HL-60 (cell line): ENCODE measurements around the gene RBBP8NL.

Source experiments
- GABPA ChIP-seq: IDR thresholded peaks from 2 replicates; pipeline ENCODE4 v1.6.1; 2012; ENCODE audit warnings: low read depth
- POLR2AphosphoS5 ChIP-seq: IDR thresholded peaks from 2 replicates; pipeline ENCODE4 v1.6.1; 2012; ENCODE audit warnings: low read depth
- REST ChIP-seq: IDR thresholded peaks from 2 replicates; pipeline ENCODE4 v1.6.1; 2012; ENCODE audit warnings: low read depth; ENCODE audit not compliant: insufficient replicate concordance
- SPI1 ChIP-seq: IDR thresholded peaks from 2 replicates; pipeline ENCODE4 v1.6.1; 2012; ENCODE audit warnings: low read depth, mild to moderate bottlenecking, borderline replicate concordance
- TF ChIP-seq, protein P1 (sequence below): IDR thresholded peaks from one replicate; pipeline ENCODE4 v1.5.1; 2011; ENCODE audit warnings: low read length, control low read depth, inconsistent platforms; ENCODE audit not compliant: insufficient read depth

DNA sequence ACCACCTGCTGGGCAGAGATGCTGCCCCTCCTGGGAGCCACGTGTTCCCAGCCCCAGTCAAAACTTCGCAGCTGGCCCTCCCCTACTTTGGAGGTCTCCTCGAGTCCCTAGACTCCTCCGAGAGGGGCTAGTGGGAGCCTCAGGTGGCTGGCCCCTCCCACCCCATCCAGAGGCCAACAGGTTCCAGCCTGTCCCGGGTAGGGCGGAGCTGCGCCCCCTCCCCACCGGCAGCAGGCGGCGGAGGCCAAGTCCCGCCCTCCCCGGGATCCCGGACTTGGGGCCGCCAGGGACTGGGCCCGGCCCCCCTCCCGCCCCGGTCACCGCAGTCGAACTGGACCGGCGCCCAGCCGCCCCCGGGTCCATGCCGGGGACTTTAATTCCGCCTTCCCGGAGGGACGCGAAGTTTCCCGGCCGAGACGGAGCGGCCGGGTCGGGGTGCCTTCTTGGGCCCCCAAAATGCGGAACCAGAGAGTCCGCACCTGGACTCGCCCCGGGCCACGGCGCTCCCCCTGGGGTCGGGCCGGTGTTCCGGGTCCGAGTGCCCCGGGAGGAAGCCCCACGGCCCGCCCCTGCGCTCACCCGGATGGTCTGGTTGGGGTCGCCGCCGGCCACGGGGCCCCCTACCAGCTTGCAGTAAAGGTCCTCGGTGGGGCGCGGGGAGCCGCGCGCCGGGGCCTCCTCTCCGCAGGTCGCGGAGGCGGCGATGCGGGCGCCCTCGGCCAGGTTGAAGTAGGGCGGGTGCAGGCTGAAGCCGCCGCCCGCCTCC lies 60.8 kb downstream of the RBBP8NL start:
- no peak for TF ChIP-seq POLR2AphosphoS5
- TF ChIP-seq, protein P1, sequence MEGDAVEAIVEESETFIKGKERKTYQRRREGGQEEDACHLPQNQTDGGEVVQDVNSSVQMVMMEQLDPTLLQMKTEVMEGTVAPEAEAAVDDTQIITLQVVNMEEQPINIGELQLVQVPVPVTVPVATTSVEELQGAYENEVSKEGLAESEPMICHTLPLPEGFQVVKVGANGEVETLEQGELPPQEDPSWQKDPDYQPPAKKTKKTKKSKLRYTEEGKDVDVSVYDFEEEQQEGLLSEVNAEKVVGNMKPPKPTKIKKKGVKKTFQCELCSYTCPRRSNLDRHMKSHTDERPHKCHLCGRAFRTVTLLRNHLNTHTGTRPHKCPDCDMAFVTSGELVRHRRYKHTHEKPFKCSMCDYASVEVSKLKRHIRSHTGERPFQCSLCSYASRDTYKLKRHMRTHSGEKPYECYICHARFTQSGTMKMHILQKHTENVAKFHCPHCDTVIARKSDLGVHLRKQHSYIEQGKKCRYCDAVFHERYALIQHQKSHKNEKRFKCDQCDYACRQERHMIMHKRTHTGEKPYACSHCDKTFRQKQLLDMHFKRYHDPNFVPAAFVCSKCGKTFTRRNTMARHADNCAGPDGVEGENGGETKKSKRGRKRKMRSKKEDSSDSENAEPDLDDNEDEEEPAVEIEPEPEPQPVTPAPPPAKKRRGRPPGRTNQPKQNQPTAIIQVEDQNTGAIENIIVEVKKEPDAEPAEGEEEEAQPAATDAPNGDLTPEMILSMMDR, result no peak
- no peak for TF ChIP-seq SPI1
- TF ChIP-seq REST, result no peak
- no peak for TF ChIP-seq GABPA
